H1 (cell line): Measurements from ENCODE around the gene TUBGCP2. TPM values are rescaled to one million over a fixed set of nuclear protein-coding genes. Genes with fewer than 3 reads are reported as not detected.

Source experiments
- CTCF ChIA-PET: fragments of 300-600 bp; sonication (Branson Sonifier 250); formaldehyde crosslinking; loops from one replicate; lab custom pipeline; 2021; ENCODE audit not compliant: partially characterized antibody; lab: Charles Lee
- POLR2A ChIA-PET: fragments of 300-600 bp; sonication (Branson Sonifier 250); formaldehyde crosslinking; loops from one replicate; lab custom pipeline; 2021; ENCODE audit warnings: inconsistent platforms; ENCODE audit not compliant: partially characterized antibody; lab: Charles Lee
- DNase-seq, 2 experiments: peaks; one replicate each; pipeline versions ENCODE4 v3.0.0 to v3.0.0-alpha.2; 2010 to 2022; ENCODE audit warnings: low spot score in 2 of 2, low read depth in 1 of 2, mixed read lengths in 1 of 2
- FAIRE-seq: peaks from 2 replicates; lab custom pipeline; 2011; peaks lifted over from hg19 to GRCh38; lab: Jason Lieb, UNC
- H2AFZ ChIP-seq: 2 replicates; pipeline ENCODE4 v1.8.1; 2012; ENCODE audit warnings: low read length, inconsistent platforms
- H2AK5ac ChIP-seq: 2 replicates; pipeline ENCODE4 v1.6.1; 2013; ENCODE audit warnings: low read depth, low read length
- H2BK120ac ChIP-seq: replicated peaks from 2 replicates; pipeline ENCODE3; 2013; ENCODE audit warnings: low read depth, low read length, inconsistent platforms
- H2BK12ac ChIP-seq: 2 replicates; pipeline ENCODE4 v1.6.1; 2013; ENCODE audit warnings: low read depth, low read length
- H2BK15ac ChIP-seq: 2 replicates; pipeline ENCODE4 v1.6.1; 2013; ENCODE audit warnings: low read length
- H2BK20ac ChIP-seq: 2 replicates; pipeline ENCODE4 v1.6.1; 2013; ENCODE audit warnings: low read length
- H2BK5ac ChIP-seq: 2 replicates; pipeline ENCODE4 v1.6.1; 2013; ENCODE audit warnings: low read depth, low read length
- H3K14ac ChIP-seq: 2 replicates; pipeline ENCODE4 v1.6.1; 2013; ENCODE audit warnings: inconsistent platforms; ENCODE audit not compliant: insufficient read length
- H3K18ac ChIP-seq: 2 replicates; pipeline ENCODE4 v1.6.1; 2013; ENCODE audit warnings: low read length; ENCODE audit errors: extremely low read depth
- H3K23ac ChIP-seq: 2 replicates; pipeline ENCODE4 v1.6.1; 2013; ENCODE audit warnings: inconsistent platforms; ENCODE audit not compliant: insufficient read length
- H3K23me2 ChIP-seq: 2 replicates; pipeline ENCODE4 v1.6.1; 2013; ENCODE audit warnings: low read depth, low read length
- H3K27ac ChIP-seq: 2 replicates; pipeline ENCODE4 v1.6.1; 2011; ENCODE audit warnings: low read depth, low read length, inconsistent platforms
- H3K27me3 ChIP-seq, 4 experiments: replicated peaks in 1 of 4; 1 replicate in 1 of 4; 2 replicates in 3 of 4; pipeline versions ENCODE4 v1.6.1 to v1.8.1; 2011 to 2013; ENCODE audit warnings: low read length in 3 of 4, mild to moderate bottlenecking in 3 of 4, inconsistent platforms in 2 of 4, mixed read lengths in 2 of 4, moderate library complexity in 1 of 4; ENCODE audit not compliant: control insufficient read depth in 3 of 4, insufficient read depth in 3 of 4; ENCODE audit errors: extremely low read depth in 1 of 4
- H3K36me3 ChIP-seq, 4 experiments: 2 replicates each; pipeline versions ENCODE4 v1.6.1 to v1.8.1; 2011 to 2013; ENCODE audit warnings: mild to moderate bottlenecking in 4 of 4, low read length in 3 of 4, moderate library complexity in 2 of 4, control low read depth in 1 of 4, inconsistent platforms in 1 of 4; ENCODE audit not compliant: insufficient read depth in 4 of 4, control insufficient read depth in 2 of 4
- H3K4ac ChIP-seq: replicated peaks from 2 replicates; pipeline ENCODE3; 2013; ENCODE audit warnings: low read length, low read depth, mixed read lengths, inconsistent platforms; ENCODE audit not compliant: insufficient read length
- H3K4me1 ChIP-seq, 4 experiments: replicated peaks in 1 of 4; 1 replicate in 1 of 4; 2 replicates in 3 of 4; pipeline versions ENCODE4 v1.6.1 to v1.8.1; 2011 to 2013; ENCODE audit warnings: low read length in 3 of 4, inconsistent platforms in 2 of 4, mixed read lengths in 1 of 4; ENCODE audit not compliant: insufficient read depth in 4 of 4, control insufficient read depth in 3 of 4
- H3K4me2 ChIP-seq, 2 experiments: 2 replicates each; pipeline versions ENCODE4 v1.6.1 to v1.8.1; 2011 to 2013; ENCODE audit warnings: low read depth in 2 of 2, low read length in 2 of 2, control low read depth in 1 of 2, inconsistent platforms in 1 of 2, mild to moderate bottlenecking in 1 of 2; ENCODE audit not compliant: insufficient read depth in 1 of 2
- H3K4me3 ChIP-seq, 4 experiments: fragments of 200-600, 300-600 bp in 1 of 4; sonication (generic), shearing (Covaris generic), sonication (Bioruptor Twin) in 1 of 4; 2 replicates each; pipeline versions ENCODE4 v1.5.1 to v1.8.1; 2011 to 2016; ENCODE audit warnings: low read length in 4 of 4, low read depth in 3 of 4, control low read depth in 2 of 4, inconsistent platforms in 2 of 4, mild to moderate bottlenecking in 2 of 4, mixed read lengths in 1 of 4, moderate library complexity in 1 of 4; ENCODE audit not compliant: insufficient read depth in 2 of 4; ENCODE audit errors: extremely low read depth in 1 of 4
- H3K56ac ChIP-seq: replicated peaks from 2 replicates; pipeline ENCODE3; 2013; ENCODE audit warnings: low read depth, mild to moderate bottlenecking, mixed read lengths, low read length, inconsistent platforms; ENCODE audit not compliant: insufficient read length
- H3K79me1 ChIP-seq: 2 replicates; pipeline ENCODE4 v1.6.1; 2013; ENCODE audit warnings: low read depth, low read length, control low read depth
- H3K79me2 ChIP-seq, 2 experiments: 2 replicates each; pipeline versions ENCODE4 v1.6.1 to v1.8.1; 2012 to 2013; ENCODE audit warnings: low read length in 2 of 2, mild to moderate bottlenecking in 2 of 2, inconsistent platforms in 1 of 2; ENCODE audit not compliant: insufficient read depth in 2 of 2, control insufficient read depth in 1 of 2
- H3K9ac ChIP-seq, 4 experiments: replicated peaks in 1 of 4; 1 replicate in 1 of 4; 2 replicates in 3 of 4; pipeline versions ENCODE4 v1.6.1 to v1.8.1; 2011 to 2013; ENCODE audit warnings: low read depth in 3 of 4, low read length in 3 of 4, control low read depth in 2 of 4, mild to moderate bottlenecking in 2 of 4, moderate library complexity in 2 of 4, inconsistent platforms in 1 of 4; ENCODE audit errors: extremely low read depth in 1 of 4
- H3K9me3 ChIP-seq, 2 experiments: 2 replicates each; pipeline versions ENCODE4 v1.6.1 to v1.8.1; 2012 to 2013; ENCODE audit warnings: mild to moderate bottlenecking in 2 of 2, moderate library complexity in 2 of 2, control low read depth in 1 of 2, inconsistent platforms in 1 of 2, low read depth in 1 of 2, low read length in 1 of 2, mixed read lengths in 1 of 2; ENCODE audit not compliant: insufficient read depth in 2 of 2
- H4K20me1 ChIP-seq, 2 experiments: replicated peaks in 1 of 2; 2 replicates each; pipeline versions ENCODE3 to v1.8.1; 2011 to 2013; ENCODE audit warnings: inconsistent platforms in 2 of 2, low read length in 2 of 2, mild to moderate bottlenecking in 1 of 2; ENCODE audit not compliant: insufficient read depth in 2 of 2, control insufficient read depth in 1 of 2
- H4K5ac ChIP-seq: 2 replicates; pipeline ENCODE4 v1.6.1; 2013; ENCODE audit warnings: low read length, low read depth, mixed read lengths, inconsistent platforms; ENCODE audit not compliant: insufficient read length
- H4K8ac ChIP-seq: 2 replicates; pipeline ENCODE4 v1.8.0; 2013; ENCODE audit warnings: mild to moderate bottlenecking, moderate library complexity, low read length, inconsistent platforms; ENCODE audit not compliant: insufficient read depth; ENCODE audit errors: extremely low read depth
- H4K91ac ChIP-seq: replicated peaks from 2 replicates; pipeline ENCODE3; 2013; ENCODE audit warnings: low read length, mixed read lengths, inconsistent platforms; ENCODE audit not compliant: insufficient read length
- BCL11A ChIP-seq, 2 experiments: IDR thresholded peaks; one replicate each; pipeline ENCODE4 v1.6.1; 2011; ENCODE audit warnings: low read depth in 2 of 2, low read length in 2 of 2, mild to moderate bottlenecking in 2 of 2
- EZH2 ChIP-seq: fragments of 200-600 bp; sonication (generic); IDR thresholded peaks from 2 replicates; pipeline ENCODE4 v1.7.1; 2012; ENCODE audit warnings: low read depth, mild to moderate bottlenecking, moderate library complexity, low read length, inconsistent platforms; ENCODE audit not compliant: severe bottlenecking
- MAX ChIP-seq: IDR thresholded peaks from 2 replicates; pipeline ENCODE4 v1.6.1; 2012; ENCODE audit warnings: inconsistent platforms
- NRF1 ChIP-seq: IDR thresholded peaks from 2 replicates; pipeline ENCODE4 v1.6.1; 2011; ENCODE audit warnings: mild to moderate bottlenecking, low read depth, low read length, improper control_type of control experiment
- SUZ12 ChIP-seq: fragments of 200-600 bp; sonication (generic); IDR thresholded peaks from 2 replicates; pipeline ENCODE4 v1.6.1; 2012; ENCODE audit warnings: mild to moderate bottlenecking, inconsistent platforms, low read length, moderate library complexity, mixed read lengths
- WGBS, 2 experiments: shearing (Covaris generic) in 1 of 2; methylation state at CpG; one replicate each; pipeline versions ENCODE4 v1.1.6 to v1.1.7; 2013 to 2015; ENCODE audit warnings: low lambda C conversion rate in 2 of 2, mixed read lengths in 2 of 2, inconsistent platforms in 1 of 2, low coverage in 1 of 2, missing lambda C conversion rate in 1 of 2; ENCODE audit not compliant: insufficient replicate concordance in 2 of 2, insufficient coverage in 1 of 2, insufficient read length in 1 of 2; ENCODE audit errors: extremely low coverage in 1 of 2, missing lambda C conversion rate in 1 of 2; 5-methylcytosine and 5-hydroxymethylcytosine counted together
- polyA plus RNA-seq, 7 experiments: library from polyadenylated mRNA; depleted of rRNA in 3 of 7; stranded (reverse) in 5 of 7; unstranded in 2 of 7; fragments of >200 nt in 5 of 7; fragments of 200-250 nt in 2 of 7; gene quantifications; 1 replicate in 5 of 7; 2 replicates in 1 of 7; 4 replicates in 1 of 7; pipeline versions ENCODE4 v1.2.1 to v1.2.3, GENCODE V29; 2011 to 2013; ENCODE audit warnings: missing spikeins in 2 of 7, mixed read lengths in 2 of 7
- total RNA-seq: library from RNA; stranded (reverse); fragmentation: NEBNext Ultra II Directional; extraction: Animal tissue kit (Norgen Biotek cat#: 25700); gene quantifications from 2 replicates; pipeline ENCODE4 v1.2.1, GENCODE V29; 2021

The TUBGCP2 gene
- total and polyA plus RNA-seq, 2 of the 8 experiments (the other 6 are each of a cell fraction or from before 2014, with no cell fraction given), result 34.9 to 51.9 TPM

- no peak within 1 kb of the TSS for H2AFZ ChIP-seq
- H2BK5ac ChIP-seq, result no peak within 1 kb of the TSS
- no peak within 1 kb of the TSS for H3K14ac ChIP-seq
- no peak within 1 kb of the TSS for H3K18ac ChIP-seq
- H3K79me2 ChIP-seq, result no peaks in the 10 kb centered on the region
- no peak within 1 kb of the TSS for H3K23ac ChIP-seq
- no peaks in the 10 kb centered on the region; a peak in 1 of 8 replicates for H3K36me3 ChIP-seq
- H2BK120ac ChIP-seq, result no peak within 1 kb of the TSS
- H2BK12ac ChIP-seq, result peak within 1 kb of the TSS; percentile 50; the same call in 1 of the 2 replicates
- no peaks in the 10 kb centered on the region for H3K79me1 ChIP-seq
- peaks cover 27 to 59% (median 55%) of the 10 kb centered on the region in 4 experiments for H3K27me3 ChIP-seq
- POLR2A ChIA-PET, result interaction anchor here (0.7 to 2.5 kb wide), 5 partner anchors 10 to 21 kb away, joined by 3 to 8 read pairs (median 3); partner anchors contain the start of genes FUOM and PRAP1
- H3K4me1 ChIP-seq, result peaks cover 0 to 18% (median 4%) of the 10 kb centered on the region in 4 experiments; a peak in 5 of 7 replicates
- no peak for FAIRE-seq
- H2BK20ac ChIP-seq, result no peak within 1 kb of the TSS
- H4K91ac ChIP-seq, result no peak within 1 kb of the TSS
- H4K5ac ChIP-seq, result no peak within 1 kb of the TSS
- peak within 1 kb of the TSS in 1 of 4 experiments; percentile 58; a peak in 2 of 8 replicates for H3K4me3 ChIP-seq
- H2BK15ac ChIP-seq, result peak within 1 kb of the TSS; percentile 92; the same call in 1 of the 2 replicates
- no peak within 1 kb of the TSS for H3K9ac ChIP-seq
- CTCF ChIA-PET, result interaction anchor here (1.0 to 1.5 kb wide), 3 partner anchors 8 to 10 kb away, joined by 3 to 5 read pairs (median 4); partner anchors contain the start of gene PRAP1
- H3K9me3 ChIP-seq, result peaks cover 0 to 12% of the 10 kb centered on the region in 2 experiments; a peak in 1 of 4 replicates
- H3K4ac ChIP-seq, result no peak within 1 kb of the TSS
- H2AK5ac ChIP-seq, result peak within 1 kb of the TSS; percentile 82; the same call in 1 of the 2 replicates
- H3K27ac ChIP-seq, result no peak within 1 kb of the TSS
- no peak within 1 kb of the TSS; the same call in 1 of the 2 replicates for H4K8ac ChIP-seq
- peaks cover 0 to 20% of the 10 kb centered on the region in 2 experiments for H4K20me1 ChIP-seq
- H3K23me2 ChIP-seq, result peaks cover 32% of the 10 kb centered on the region; the same call in 1 of the 2 replicates
- TF ChIP-seq MAX, result peak; percentile 15; the same call in 1 of the 2 replicates
- no peak for TF ChIP-seq BCL11A (IDR thresholded peaks at IDR 0.05; ENCODE audit: low read depth in 2 of 2, low read length in 2 of 2)
- TF ChIP-seq SUZ12, result peak; percentile 47; the same call in 1 of the 2 replicates
- TF ChIP-seq EZH2, result peak; percentile 48
- TF ChIP-seq NRF1, result peak; percentile 41
- TF ChIP-seq, all 59 proteins: peak for 4
- H3K4me2 ChIP-seq, result peak within 1 kb of the TSS; percentile 35 to 64; a peak in 3 of 4 replicates
- H3K56ac ChIP-seq, result peak within 1 kb of the TSS; percentile 90
- DNase-seq, result peak in 1 of 2 experiments; percentile 77
- WGBS, 2 experiments, result 51% methylated on average over 34 of the region's 63 CpGs; no CpG with 5 or more reads in 1 of the 2 experiments
Measured at GRCh38 chr10:133336577-133337369, 28.1 kb upstream of the TUBGCP2 start, which contains the start of gene CALY. CALY (minus strand) TSS chr10:133336896; CDS start chr10:133328989, 7,907 bp downstream.
